Measurements from ENCODE around the gene SRC.

DNA sequence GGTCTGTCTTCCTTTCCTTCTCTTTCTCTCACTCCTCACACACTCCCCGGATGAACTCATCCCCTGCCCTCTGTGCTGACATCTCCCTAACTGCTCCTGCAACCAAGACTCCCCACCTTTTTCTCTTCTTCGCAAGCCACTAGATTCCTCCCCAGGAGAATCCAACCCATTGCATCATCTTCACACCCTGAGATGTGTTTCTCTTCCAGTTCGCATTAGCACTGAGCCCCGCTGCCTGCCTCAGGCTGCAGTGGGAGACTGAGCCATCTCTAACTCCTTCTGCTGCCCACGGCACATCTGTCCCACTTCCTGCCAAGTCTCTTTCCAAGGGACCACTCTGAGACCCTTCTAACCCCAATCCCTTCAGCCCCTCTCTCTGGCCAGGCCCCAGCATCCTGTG, 107.9 kb downstream of the SRC start:
- TF ChIP-seq NFRKB (IDR thresholded peaks at IDR 0.05) (no peak), BHLHE40 (IDR thresholded peaks at IDR 0.05; ENCODE audit: borderline replicate concordance) (no peak), ELF4 (IDR thresholded peaks at IDR 0.05) (no peak), FOXM1 (IDR thresholded peaks at IDR 0.05; ENCODE audit: borderline replicate concordance) (no peak), FOXA1 (IDR thresholded peaks at IDR 0.05) (no peak), FOXK2 (IDR thresholded peaks at IDR 0.05) (no peak), SP1 (IDR thresholded peaks at IDR 0.05) (no peak), ZNF384 (IDR thresholded peaks at IDR 0.05) (no peak), HDGF (IDR thresholded peaks at IDR 0.05; ENCODE audit: borderline replicate concordance) (no peak), SUZ12 (IDR thresholded peaks at IDR 0.05) (no peak), LEF1 (IDR thresholded peaks at IDR 0.05; ENCODE audit: borderline replicate concordance) (no peak)
